ENCODE results near the gene FEM1A.
"Not testable (repeated sequence)": the region's sequence is repeated elsewhere in the genome, so short reads cannot be mapped to it uniquely, and the experiment has no call there.

FEM1A gene, protein sequence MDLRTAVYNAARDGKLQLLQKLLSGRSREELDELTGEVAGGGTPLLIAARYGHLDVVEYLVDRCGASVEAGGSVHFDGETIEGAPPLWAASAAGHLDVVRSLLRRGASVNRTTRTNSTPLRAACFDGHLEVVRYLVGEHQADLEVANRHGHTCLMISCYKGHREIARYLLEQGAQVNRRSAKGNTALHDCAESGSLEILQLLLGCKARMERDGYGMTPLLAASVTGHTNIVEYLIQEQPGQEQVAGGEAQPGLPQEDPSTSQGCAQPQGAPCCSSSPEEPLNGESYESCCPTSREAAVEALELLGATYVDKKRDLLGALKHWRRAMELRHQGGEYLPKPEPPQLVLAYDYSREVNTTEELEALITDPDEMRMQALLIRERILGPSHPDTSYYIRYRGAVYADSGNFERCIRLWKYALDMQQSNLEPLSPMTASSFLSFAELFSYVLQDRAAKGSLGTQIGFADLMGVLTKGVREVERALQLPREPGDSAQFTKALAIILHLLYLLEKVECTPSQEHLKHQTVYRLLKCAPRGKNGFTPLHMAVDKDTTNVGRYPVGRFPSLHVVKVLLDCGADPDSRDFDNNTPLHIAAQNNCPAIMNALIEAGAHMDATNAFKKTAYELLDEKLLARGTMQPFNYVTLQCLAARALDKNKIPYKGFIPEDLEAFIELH

DNA sequence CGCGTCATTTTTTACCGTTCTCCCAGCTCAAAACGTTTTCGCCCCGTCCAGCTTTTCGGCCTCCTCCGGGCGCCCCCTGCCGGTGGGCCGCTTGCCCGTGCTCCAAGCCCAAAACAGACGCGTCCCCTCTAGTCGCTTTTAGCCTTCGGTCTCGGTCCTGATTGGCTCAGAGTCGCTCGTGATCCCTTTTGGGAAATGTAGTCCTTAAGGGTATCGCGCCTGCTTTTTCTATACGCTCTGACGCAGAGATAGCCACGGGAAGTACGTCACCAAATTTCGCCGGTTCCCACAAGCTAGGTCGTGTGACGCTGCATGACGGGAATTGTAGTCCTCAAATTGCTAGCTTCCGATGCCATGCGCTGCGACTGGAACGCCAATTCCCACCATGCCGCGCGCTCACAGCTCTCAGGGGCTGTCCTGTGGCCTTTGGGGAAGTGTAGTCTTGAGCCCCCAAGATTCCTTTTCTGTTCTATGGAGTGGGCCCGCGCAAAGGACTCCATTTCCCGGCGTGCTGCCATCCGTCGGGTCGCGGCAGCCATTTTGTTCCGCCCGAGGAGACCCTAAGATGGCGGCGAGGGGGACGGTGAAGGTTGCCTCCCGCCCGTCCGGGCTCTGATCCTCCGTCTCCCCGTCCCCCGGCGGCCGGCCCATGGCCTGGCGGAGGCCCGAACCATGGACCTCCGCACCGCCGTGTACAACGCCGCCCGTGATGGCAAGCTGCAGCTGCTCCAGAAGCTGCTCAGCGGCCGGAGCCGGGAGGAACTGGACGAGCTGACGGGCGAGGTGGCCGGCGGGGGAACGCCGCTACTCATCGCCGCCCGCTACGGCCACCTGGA is at the start of gene FEM1A:
FEM1A (plus strand) TSS at position 552 of the 836 bp plus-strand sequence; CDS start at position 673, 121 bp downstream.
- peak within 1 kb of the TSS; percentile 71 for H3K4me3 ChIP-seq (ENCODE audit: low read depth, low read length)
- TF ChIP-seq, protein P1, sequence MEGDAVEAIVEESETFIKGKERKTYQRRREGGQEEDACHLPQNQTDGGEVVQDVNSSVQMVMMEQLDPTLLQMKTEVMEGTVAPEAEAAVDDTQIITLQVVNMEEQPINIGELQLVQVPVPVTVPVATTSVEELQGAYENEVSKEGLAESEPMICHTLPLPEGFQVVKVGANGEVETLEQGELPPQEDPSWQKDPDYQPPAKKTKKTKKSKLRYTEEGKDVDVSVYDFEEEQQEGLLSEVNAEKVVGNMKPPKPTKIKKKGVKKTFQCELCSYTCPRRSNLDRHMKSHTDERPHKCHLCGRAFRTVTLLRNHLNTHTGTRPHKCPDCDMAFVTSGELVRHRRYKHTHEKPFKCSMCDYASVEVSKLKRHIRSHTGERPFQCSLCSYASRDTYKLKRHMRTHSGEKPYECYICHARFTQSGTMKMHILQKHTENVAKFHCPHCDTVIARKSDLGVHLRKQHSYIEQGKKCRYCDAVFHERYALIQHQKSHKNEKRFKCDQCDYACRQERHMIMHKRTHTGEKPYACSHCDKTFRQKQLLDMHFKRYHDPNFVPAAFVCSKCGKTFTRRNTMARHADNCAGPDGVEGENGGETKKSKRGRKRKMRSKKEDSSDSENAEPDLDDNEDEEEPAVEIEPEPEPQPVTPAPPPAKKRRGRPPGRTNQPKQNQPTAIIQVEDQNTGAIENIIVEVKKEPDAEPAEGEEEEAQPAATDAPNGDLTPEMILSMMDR (IDR thresholded peaks at IDR 0.05; ENCODE audit: low read depth, low read length), result peak; percentile 92

- TF ChIP-seq, protein P1 (IDR thresholded peaks at IDR 0.05; ENCODE audit: low read depth, low read length), result no peak
- H3K4me3 ChIP-seq (ENCODE audit: low read depth, low read length), result no peak overlapping the region
These were observed 48.5 kb upstream of the FEM1A start for GRCh38 chr19:4742723-4743646.

DNA sequence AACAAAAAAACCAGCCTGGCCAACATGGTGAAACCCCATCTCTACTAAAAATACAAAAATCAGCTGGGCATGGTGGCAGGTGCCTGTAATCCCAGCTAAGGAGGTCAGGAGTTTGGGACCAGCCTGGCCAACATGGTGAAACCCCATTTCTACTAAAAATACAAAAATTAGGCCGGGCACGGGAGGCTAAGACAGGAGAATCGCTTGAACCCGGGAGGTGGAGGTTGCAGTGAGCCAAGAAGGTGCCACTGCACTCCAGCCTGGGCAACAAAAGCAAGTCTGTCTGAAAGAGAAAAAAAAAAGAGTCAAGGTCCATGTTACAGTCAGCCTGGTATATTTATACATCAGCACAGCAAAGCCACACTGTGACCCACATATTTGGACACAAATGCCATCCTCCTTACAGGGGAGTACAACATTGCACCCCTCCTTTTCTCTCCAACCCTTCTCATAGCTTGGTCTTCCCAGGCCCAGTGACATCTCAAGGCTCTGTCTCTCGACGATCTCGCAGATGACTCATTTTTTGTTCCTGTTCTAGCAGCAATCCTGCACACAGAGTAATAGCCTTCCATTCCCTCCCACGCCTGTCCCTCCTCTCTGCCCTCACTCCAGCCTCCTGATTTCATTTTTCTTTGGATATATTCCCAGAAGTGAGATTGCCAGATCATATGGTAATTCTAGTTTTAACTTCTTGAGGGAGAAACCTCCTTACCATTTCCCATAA is 46.9 kb upstream of the FEM1A start:
- H3K4me3 ChIP-seq (ENCODE audit: low read depth, low read length), result no peak overlapping the region
- TF ChIP-seq, protein P1 (IDR thresholded peaks at IDR 0.05; ENCODE audit: low read depth, low read length), result no peak

DNA sequence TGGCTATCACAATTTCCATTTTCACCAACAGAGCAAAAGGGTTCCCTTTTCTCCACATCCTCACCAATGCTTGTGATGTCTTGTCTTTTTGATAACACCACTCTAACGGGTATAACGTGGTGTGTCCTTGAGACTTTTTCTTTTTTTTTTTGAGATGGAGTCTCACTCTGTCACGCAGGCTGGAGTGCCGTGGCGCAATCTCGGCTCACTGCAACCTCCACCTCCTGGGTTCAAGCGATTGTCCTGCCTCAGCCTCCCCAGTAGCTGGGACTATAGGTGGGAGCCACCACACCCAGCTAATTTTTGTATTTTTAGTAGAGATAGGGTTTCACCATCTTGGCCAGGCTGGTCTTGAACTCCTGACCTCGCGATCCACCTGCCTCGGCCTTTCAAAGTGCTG is 46.4 kb upstream of the FEM1A start:
- not testable (repeated sequence) for H3K4me3 ChIP-seq (ENCODE audit: low read depth, low read length)

DNA sequence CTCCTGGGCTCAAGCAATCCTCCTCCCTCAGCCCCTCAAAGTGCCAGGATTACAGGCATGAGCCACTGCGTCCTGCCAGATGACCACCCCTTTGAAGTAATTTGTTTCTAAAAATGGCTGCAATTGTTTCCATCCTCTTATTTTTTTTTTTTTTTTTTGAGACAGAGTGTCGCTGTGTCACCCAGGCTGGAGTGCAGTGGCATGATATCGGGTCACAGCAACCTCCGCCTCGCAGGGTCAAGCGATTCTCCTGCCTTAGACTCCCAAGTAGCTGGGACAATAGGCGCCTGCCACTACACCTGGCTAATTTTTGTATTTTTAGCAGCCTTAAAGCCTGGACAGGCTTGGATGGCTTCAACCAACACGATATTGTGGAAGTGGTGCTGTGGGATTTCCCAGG is 45.5 kb upstream of the FEM1A start:
- TF ChIP-seq, protein P1 (IDR thresholded peaks at IDR 0.05; ENCODE audit: low read depth, low read length), result no peak
- no peak overlapping the region for H3K4me3 ChIP-seq (ENCODE audit: low read depth, low read length)

- TF ChIP-seq, protein P1 (IDR thresholded peaks at IDR 0.05; ENCODE audit: low read depth, low read length), result no peak
- no peak overlapping the region for H3K4me3 ChIP-seq (ENCODE audit: low read depth, low read length)
These were observed 43.3 kb upstream of the FEM1A start for GRCh38 chr19:4748185-4748584.
